ENCODE results near the gene ZNF512B. TPM values are rescaled to one million over a fixed set of nuclear protein-coding genes. Genes with fewer than 3 reads are reported as not detected.

The ZNF512B gene
- total RNA-seq, 2 experiments from 2014 or later: 19.3 to 21.4 TPM

GRCh38 chr20:63947638-63948456 lies 21.9 kb downstream of the ZNF512B start:
- H3K4me3 Mint-ChIP-seq: peak overlapping the region; percentile 67
- POLR2A ChIA-PET: no interaction called here
- H3K27me3 Mint-ChIP-seq: no peaks in the 10 kb centered on the region
- CTCF ChIA-PET: interaction anchor here (1.0 kb wide), 1 partner anchor 109 kb away, joined by 3 read pairs; no protein-coding TSS in a partner anchor
- DNase-seq: peak; percentile 57
- H3K36me3 Mint-ChIP-seq (ENCODE audit: low read depth): peaks cover 9% of the 10 kb centered on the region
- no peaks in the 10 kb centered on the region for H3K9me3 Mint-ChIP-seq
- H3K27ac Mint-ChIP-seq: peak overlapping the region; percentile 86
- H3K4me1 Mint-ChIP-seq: peaks cover 49% of the 10 kb centered on the region

DNA sequence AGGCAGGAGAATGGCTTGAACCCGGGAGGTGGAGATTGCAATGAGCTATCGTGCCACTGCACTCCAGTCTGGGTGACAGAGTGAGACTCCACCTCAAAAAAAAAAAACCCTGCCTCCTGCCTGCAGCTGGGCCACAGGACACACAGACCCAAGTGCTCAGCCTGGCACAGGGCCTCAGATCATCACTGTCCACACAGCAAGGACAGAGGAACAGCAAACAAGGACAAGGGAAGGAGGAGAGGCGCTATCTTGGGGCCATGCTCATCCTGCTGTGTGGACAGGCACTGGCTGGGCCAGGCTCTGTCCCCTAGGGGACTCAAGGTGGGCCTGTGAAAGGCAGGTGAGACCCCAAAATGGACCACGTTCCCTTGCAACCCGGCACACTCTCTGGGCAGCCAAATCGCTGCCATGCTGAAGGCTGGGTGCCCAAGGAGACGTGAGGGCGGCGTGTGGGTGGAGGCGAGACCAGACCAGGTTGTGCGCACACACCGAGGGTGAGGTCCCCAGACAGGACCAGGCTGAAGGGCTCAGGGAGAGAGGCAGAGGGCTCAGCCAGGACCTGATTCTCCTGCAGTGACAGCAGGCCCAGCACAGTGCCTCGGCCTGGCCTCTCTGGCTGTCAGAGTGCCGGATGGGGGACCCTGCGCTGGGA lies 22.6 kb downstream of the ZNF512B start:
- Mint-ChIP-seq H3K36me3 (ENCODE audit: low read depth) (peaks cover 12% of the 10 kb centered on the region), H3K9me3 (peaks cover 2% of the 10 kb centered on the region), H3K4me1 (peaks cover 52% of the 10 kb centered on the region), H3K4me3 (peak overlapping the region; percentile 36), H3K27me3 (no peaks in the 10 kb centered on the region), H3K27ac (peak overlapping the region; percentile 87)
- POLR2A ChIA-PET: no interaction called here
- DNase-seq: no peak
- CTCF ChIA-PET: interaction anchor here (1.0 kb wide), 1 partner anchor 110 kb away, joined by 3 read pairs; no protein-coding TSS in a partner anchor

- Mint-ChIP-seq H3K4me1 (peaks cover 51% of the 10 kb centered on the region), H3K9me3 (peaks cover 2% of the 10 kb centered on the region), H3K36me3 (ENCODE audit: low read depth) (peaks cover 16% of the 10 kb centered on the region), H3K4me3 (no peak overlapping the region), H3K27me3 (no peaks in the 10 kb centered on the region), H3K27ac (no peak overlapping the region)
- CTCF ChIA-PET: interaction anchor here (0.7 kb wide), 1 partner anchor 12 kb away, joined by 3 read pairs; no protein-coding TSS in a partner anchor
- no peak for DNase-seq
- POLR2A ChIA-PET: no interaction called here
Observed at GRCh38 chr20:63945921-63946920, 23.5 kb downstream of the ZNF512B start.

- Mint-ChIP-seq H3K4me1 (peaks cover 59% of the 10 kb centered on the region), H3K27ac (peak overlapping the region; percentile 80), H3K4me3 (no peak overlapping the region), H3K27me3 (no peaks in the 10 kb centered on the region), H3K36me3 (ENCODE audit: low read depth) (peaks cover 24% of the 10 kb centered on the region), H3K9me3 (peaks cover 2% of the 10 kb centered on the region)
- DNase-seq: no peak
- POLR2A ChIA-PET: no interaction called here
- CTCF ChIA-PET: interaction anchor here (0.7 kb wide), 1 partner anchor 11 kb away, joined by 3 read pairs; no protein-coding TSS in a partner anchor
Observed at GRCh38 chr20:63945031-63945658, 24.6 kb downstream of the ZNF512B start.

DNA sequence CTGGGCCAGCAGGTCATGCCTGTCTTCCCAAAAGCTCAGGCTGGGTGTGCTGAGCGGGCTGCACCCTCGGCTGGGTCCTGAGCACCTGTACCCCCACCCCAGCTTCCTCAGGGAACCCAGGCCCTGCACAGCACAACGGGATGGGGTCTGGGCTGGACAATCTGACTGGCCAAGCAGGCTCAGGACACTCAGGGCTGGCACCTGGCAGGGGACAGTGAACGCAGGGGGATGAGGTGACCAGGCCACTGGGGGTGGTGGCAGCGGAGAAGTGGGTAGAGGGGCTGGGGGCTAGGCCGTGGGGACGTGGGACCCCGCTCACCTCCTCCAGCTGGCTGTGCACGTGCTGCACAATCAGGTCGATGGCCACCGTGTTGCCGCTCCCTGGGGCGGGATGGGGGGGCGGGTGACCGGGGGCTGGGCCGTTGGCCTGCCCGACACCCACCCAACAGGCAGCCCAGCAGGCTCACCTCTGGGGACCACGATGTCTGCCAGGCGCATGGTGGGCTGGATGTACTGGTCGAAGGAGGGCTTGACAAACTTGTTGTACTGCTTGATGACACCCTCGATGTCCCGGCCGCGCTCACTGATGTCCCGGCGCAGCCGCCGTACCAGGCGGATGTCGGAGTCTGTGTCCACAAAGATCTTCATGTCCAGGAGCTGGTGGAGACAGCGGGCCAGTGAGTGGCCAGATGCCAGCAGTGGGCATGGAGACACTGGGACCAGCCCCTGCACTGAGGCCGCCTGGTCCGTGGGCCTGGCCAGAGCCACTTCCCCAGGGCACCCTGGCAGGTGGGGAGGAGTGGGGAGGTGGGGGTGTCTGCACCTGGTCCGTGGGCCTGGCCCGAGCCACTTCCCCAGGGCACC lies 25.4 kb downstream of the ZNF512B start:
- Mint-ChIP-seq H3K4me3 (no peak overlapping the region), H3K36me3 (ENCODE audit: low read depth) (peaks cover 29% of the 10 kb centered on the region), H3K4me1 (peaks cover 51% of the 10 kb centered on the region), H3K27me3 (no peaks in the 10 kb centered on the region), H3K9me3 (peaks cover 2% of the 10 kb centered on the region), H3K27ac (no peak overlapping the region)
- no peak for DNase-seq
- ChIA-PET POLR2A (no interaction called here), CTCF (interaction anchor here (1.2 to 1.3 kb wide), 2 partner anchors 12 to 94 kb away, joined by 4 to 5 read pairs; partner anchors contain the start of gene UCKL1)

- Mint-ChIP-seq H3K27ac (no peak overlapping the region), H3K27me3 (no peaks in the 10 kb centered on the region), H3K4me1 (peaks cover 45% of the 10 kb centered on the region), H3K36me3 (ENCODE audit: low read depth) (peaks cover 29% of the 10 kb centered on the region), H3K9me3 (peaks cover 2% of the 10 kb centered on the region), H3K4me3 (no peak overlapping the region)
- ChIA-PET POLR2A (no interaction called here), CTCF (interaction anchor here (1.2 to 1.3 kb wide), 2 partner anchors 13 to 95 kb away, joined by 4 to 5 read pairs; partner anchors contain the start of gene UCKL1)
- DNase-seq: no peak
Observed at GRCh38 chr20:63943808-63944077, 26.0 kb downstream of the ZNF512B start.

GRCh38 chr20:63942969-63943807 lies 26.5 kb downstream of the ZNF512B start:
- H3K9me3 Mint-ChIP-seq: peaks cover 2% of the 10 kb centered on the region
- H3K27ac Mint-ChIP-seq: peak overlapping the region; percentile 95
- H3K4me1 Mint-ChIP-seq: peaks cover 40% of the 10 kb centered on the region
- POLR2A ChIA-PET: no interaction called here
- H3K36me3 Mint-ChIP-seq (ENCODE audit: low read depth): peaks cover 27% of the 10 kb centered on the region
- CTCF ChIA-PET: interaction anchor here (0.8 to 1.3 kb wide), 3 partner anchors 9 to 95 kb away, joined by 4 to 5 read pairs (median 4); partner anchors contain the start of gene UCKL1
- DNase-seq: no peak
- H3K4me3 Mint-ChIP-seq: no peak overlapping the region
- no peaks in the 10 kb centered on the region for H3K27me3 Mint-ChIP-seq

GRCh38 chr20:63942250-63942951 lies 27.3 kb downstream of the ZNF512B start:
- H3K4me1 Mint-ChIP-seq: peaks cover 35% of the 10 kb centered on the region
- peak overlapping the region; percentile 95 for H3K27ac Mint-ChIP-seq
- H3K9me3 Mint-ChIP-seq: peaks cover 2% of the 10 kb centered on the region
- H3K36me3 Mint-ChIP-seq (ENCODE audit: low read depth): peaks cover 32% of the 10 kb centered on the region
- DNase-seq: peak; percentile 67
- ChIA-PET CTCF (interaction anchor here (0.8 to 1.3 kb wide), 3 partner anchors 10 to 96 kb away, joined by 3 to 4 read pairs (median 4); no protein-coding TSS in a partner anchor), POLR2A (no interaction called here)
- no peaks in the 10 kb centered on the region for H3K27me3 Mint-ChIP-seq
- H3K4me3 Mint-ChIP-seq: peak overlapping the region; percentile 27

DNA sequence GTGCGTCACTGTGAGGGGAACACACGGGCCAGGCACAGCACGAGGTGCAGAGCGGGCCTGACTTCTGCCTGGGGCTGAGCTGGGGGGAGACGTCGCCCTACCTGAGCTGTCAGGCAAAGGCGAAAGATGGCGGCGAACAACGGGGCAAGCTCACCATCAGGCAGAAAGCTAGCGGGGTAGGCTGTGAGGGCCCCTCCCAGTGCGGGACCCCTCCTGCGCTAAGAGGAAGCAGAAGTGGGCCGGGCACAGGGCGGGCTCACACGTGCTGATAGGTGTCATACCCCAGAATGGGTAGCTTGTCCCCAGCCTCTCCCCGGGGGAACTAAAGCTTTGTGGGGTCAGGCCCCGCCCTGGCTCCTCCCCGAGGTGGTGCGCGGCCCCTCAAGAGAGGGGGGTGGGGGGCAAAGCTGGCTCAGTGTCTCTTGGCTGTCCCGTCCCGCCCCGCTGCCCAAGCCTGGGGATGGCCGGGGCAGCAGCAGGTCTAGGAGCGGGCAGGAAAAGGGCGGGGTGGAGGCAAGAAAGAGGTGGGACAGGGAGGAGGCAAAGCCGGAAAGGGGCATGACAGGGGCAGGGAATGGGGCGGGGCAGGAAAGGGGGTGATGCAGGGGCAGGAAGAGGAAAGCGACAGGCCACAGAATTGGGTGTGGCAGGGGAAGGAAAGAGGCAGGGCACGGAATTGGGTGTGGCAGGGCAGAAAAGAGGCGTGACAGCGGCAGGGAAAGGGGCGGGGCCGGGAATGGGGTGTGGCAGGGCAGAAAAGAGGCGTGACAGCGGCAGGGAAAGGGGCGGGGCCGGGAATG lies 28.2 kb downstream of the ZNF512B start:
- H3K9me3 Mint-ChIP-seq: peaks cover 2% of the 10 kb centered on the region
- H3K4me3 Mint-ChIP-seq: peak overlapping the region; percentile 10
- DNase-seq: peak; percentile 91
- CTCF ChIA-PET: interaction anchor here (0.9 to 1.3 kb wide), 3 partner anchors 13 to 63 kb away, joined by 3 read pairs; no protein-coding TSS in a partner anchor
- POLR2A ChIA-PET: interaction anchor here (0.8 kb wide), 1 partner anchor 13 kb away, joined by 3 read pairs; no protein-coding TSS in a partner anchor
- peaks cover 32% of the 10 kb centered on the region for H3K36me3 Mint-ChIP-seq (ENCODE audit: low read depth)
- H3K4me1 Mint-ChIP-seq: peaks cover 29% of the 10 kb centered on the region
- H3K27ac Mint-ChIP-seq: peak overlapping the region; percentile 90
- no peaks in the 10 kb centered on the region for H3K27me3 Mint-ChIP-seq
